Measurements from ENCODE around the gene PTGIS.

The PTGIS gene

DNA sequence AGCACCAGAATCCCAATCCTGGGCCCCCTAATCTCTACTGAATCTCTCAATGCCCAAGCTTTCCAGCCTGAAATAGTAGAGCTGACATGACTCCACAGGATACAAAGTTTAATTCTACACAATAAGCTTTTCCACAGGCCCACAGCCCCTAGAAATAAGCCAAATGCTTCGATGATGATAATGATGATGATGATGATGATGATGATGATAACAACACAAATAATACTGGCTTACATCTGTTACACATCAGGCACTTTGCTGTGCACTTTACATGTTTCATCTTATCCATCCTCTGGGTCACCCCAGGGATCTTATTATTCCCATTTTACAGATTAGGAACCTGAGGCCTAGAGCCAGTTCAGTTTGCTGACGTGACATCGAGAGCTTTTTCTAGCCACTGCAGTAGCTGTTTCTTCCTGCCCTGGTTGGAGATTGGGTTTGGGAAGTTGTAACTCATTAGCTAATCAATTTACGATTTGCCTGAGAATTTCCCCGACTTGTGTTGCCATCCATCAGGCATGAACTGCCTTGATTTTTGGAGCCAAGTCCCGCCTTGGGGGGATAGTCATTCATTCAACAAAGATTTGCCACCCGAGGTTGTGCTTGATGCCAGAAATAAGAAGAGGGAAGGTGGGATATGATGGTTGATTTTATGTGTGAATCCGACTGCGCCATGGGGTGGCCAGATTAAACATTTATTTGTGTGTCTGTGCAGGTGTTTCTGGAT lies 105.9 kb downstream of the PTGIS start:
- no peak for DNase-seq

- DNase-seq: no peak
These were observed 107.0 kb downstream of the PTGIS start for GRCh38 chr20:49460916-49461315.

- DNase-seq: no peak
These were observed 107.8 kb downstream of the PTGIS start for GRCh38 chr20:49460131-49460530.

DNA sequence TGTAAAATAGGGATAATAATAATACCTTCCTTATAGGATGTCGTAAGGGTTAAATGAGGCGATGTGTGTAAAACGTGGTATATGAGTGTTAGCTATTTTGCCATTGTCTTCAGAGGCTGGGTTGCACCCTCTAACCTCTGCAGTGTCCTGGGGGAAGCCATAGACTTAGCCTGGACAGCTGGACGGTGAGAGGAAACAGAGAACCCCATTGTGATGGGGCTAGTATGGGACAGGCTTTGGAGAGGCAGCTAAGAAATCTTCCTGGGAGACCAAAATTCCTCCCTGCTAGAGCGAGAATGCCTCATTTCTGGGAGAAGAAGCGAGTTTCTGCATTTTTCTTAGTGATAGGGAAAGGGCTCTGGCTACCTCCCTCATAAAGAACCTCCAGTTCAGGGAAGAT lies 108.3 kb downstream of the PTGIS start:
- DNase-seq: no peak

- DNase-seq: no peak
These were observed 110.5 kb downstream of the PTGIS start for GRCh38 chr20:49457444-49457843.

DNA sequence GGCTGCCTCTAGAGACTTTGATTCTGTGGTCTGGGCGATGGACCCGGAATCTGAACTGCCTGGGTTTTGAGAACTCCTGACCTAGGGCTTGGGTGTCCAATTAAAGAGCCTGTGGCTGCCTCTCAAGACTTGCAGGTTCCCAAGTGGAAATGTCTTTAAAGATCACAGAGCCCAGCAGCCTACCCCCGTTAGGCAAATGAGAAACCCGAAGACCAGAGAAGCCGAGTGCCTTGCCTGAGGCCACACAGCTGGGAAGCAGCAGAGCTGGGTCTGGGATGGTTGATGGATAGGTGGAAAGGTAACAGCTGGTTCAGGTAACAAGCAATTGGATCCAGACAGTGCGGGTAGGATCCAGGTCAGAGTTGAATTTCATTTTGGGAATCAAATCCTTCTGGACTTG lies 111.3 kb downstream of the PTGIS start:
- no peak for DNase-seq

- no peak for DNase-seq
These were observed 112.2 kb downstream of the PTGIS start for GRCh38 chr20:49455691-49456090.

Data from hematopoietic multipotent progenitor cell treated with erythropoietin and hydrocortisone succinate and interleukin-3 and kit ligand, for 8 days (in vitro differentiated cells).